ENCODE data around the gene ECHDC1. TPM values are rescaled to one million over a fixed set of nuclear protein-coding genes. Genes with fewer than 3 reads are reported as not detected.

The ECHDC1 gene
- total RNA-seq, 1 donor from 2014 or later: 59.7 TPM

- DNase-seq (no peak), ATAC-seq (ENCODE audit: low read depth) (no peak)
- Mint-ChIP-seq H3K4me3 (no peak overlapping the region), H3K27me3 (no peaks in the 10 kb centered on the region), H3K9me3 (no peaks in the 10 kb centered on the region), H3K36me3 (ENCODE audit: low read depth) (peaks cover 27% of the 10 kb centered on the region), H3K27ac (no peak overlapping the region), H3K4me1 (peaks cover 12% of the 10 kb centered on the region)
- ChIA-PET POLR2A (interaction anchor here (1.6 kb wide), 1 partner anchor 11 kb away, joined by 6 read pairs; the partner anchor contains the start of gene RNF146), CTCF (interaction anchor here (1.3 kb wide), 1 partner anchor 11 kb away, joined by 3 read pairs; the partner anchor contains the start of gene RNF146)
- TF ChIP-seq CTCF (IDR thresholded peaks at IDR 0.05): no peak
- intact Hi-C loops (cut with micrococcal nuclease): no loop called here
These were observed 65.2 kb downstream of the ECHDC1 start for GRCh38 chr6:127277878-127278843.

- Mint-ChIP-seq H3K4me1 (peaks cover 24% of the 10 kb centered on the region), H3K4me3 (no peak overlapping the region), H3K9me3 (no peaks in the 10 kb centered on the region), H3K27me3 (no peaks in the 10 kb centered on the region), H3K36me3 (ENCODE audit: low read depth) (peaks cover 21% of the 10 kb centered on the region), H3K27ac (no peak overlapping the region)
- DNase-seq: no peak
- ATAC-seq (ENCODE audit: low read depth): no peak
- no peak for TF ChIP-seq CTCF (IDR thresholded peaks at IDR 0.05)
- intact Hi-C loops (cut with micrococcal nuclease): no loop called here
- POLR2A ChIA-PET: no interaction called here
- CTCF ChIA-PET: interaction anchor here (2.3 kb wide), 1 partner anchor 10 kb away, joined by 12 read pairs; the partner anchor contains the start of gene RNF146
These were observed 67.1 kb downstream of the ECHDC1 start for GRCh38 chr6:127276331-127276730.

- H3K4me3 Mint-ChIP-seq: no peak overlapping the region
- ChIA-PET POLR2A (no interaction called here), CTCF (no interaction called here)
- intact Hi-C loops (cut with micrococcal nuclease): no loop called here
- H3K4me1 Mint-ChIP-seq: peaks cover 34% of the 10 kb centered on the region
- no peaks in the 10 kb centered on the region for H3K9me3 Mint-ChIP-seq
- DNase-seq (no peak), ATAC-seq (ENCODE audit: low read depth) (no peak)
- no peak overlapping the region for H3K27ac Mint-ChIP-seq
- peaks cover 19% of the 10 kb centered on the region for H3K36me3 Mint-ChIP-seq (ENCODE audit: low read depth)
- H3K27me3 Mint-ChIP-seq: no peaks in the 10 kb centered on the region
- no peak for TF ChIP-seq CTCF (IDR thresholded peaks at IDR 0.05)
These were observed 69.9 kb downstream of the ECHDC1 start for GRCh38 chr6:127273499-127273898.

- Mint-ChIP-seq H3K9me3 (no peaks in the 10 kb centered on the region), H3K27me3 (no peaks in the 10 kb centered on the region), H3K27ac (no peak overlapping the region), H3K36me3 (ENCODE audit: low read depth) (peaks cover 21% of the 10 kb centered on the region), H3K4me3 (no peak overlapping the region), H3K4me1 (peaks cover 43% of the 10 kb centered on the region)
- TF ChIP-seq CTCF (IDR thresholded peaks at IDR 0.05): no peak
- POLR2A ChIA-PET: no interaction called here
- ATAC-seq (ENCODE audit: low read depth) (no peak), DNase-seq (no peak)
- intact Hi-C loops (cut with micrococcal nuclease): no loop called here
- CTCF ChIA-PET: no interaction called here
These were observed 70.8 kb downstream of the ECHDC1 start for GRCh38 chr6:127272576-127272975.
